ENCODE measurements around the gene TMEM258. TPM values are rescaled to one million over a fixed set of nuclear protein-coding genes. Genes with fewer than 3 reads are reported as not detected.
A peak's percentile ranks its signal among the peaks of the same experiment; 100 is the strongest.

The TMEM258 gene
- total and polyA plus RNA-seq, 2 experiments from 2014 or later = 71.3 to 519 TPM

DNA sequence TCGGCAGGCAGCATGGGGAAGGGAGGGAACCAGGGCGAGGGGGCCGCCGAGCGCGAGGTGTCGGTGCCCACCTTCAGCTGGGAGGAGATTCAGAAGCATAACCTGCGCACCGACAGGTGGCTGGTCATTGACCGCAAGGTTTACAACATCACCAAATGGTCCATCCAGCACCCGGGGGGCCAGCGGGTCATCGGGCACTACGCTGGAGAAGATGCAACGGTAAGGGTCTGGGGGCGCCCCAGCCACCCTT lies 35.9 kb upstream of the TMEM258 start:
- ATAC-seq = no peak
- TF ChIP-seq POLR2AphosphoS5 (IDR thresholded peaks at IDR 0.05; ENCODE audit: low read depth) = no peak; the same call in 1 of the 2 replicates
- TF ChIP-seq, protein P1, sequence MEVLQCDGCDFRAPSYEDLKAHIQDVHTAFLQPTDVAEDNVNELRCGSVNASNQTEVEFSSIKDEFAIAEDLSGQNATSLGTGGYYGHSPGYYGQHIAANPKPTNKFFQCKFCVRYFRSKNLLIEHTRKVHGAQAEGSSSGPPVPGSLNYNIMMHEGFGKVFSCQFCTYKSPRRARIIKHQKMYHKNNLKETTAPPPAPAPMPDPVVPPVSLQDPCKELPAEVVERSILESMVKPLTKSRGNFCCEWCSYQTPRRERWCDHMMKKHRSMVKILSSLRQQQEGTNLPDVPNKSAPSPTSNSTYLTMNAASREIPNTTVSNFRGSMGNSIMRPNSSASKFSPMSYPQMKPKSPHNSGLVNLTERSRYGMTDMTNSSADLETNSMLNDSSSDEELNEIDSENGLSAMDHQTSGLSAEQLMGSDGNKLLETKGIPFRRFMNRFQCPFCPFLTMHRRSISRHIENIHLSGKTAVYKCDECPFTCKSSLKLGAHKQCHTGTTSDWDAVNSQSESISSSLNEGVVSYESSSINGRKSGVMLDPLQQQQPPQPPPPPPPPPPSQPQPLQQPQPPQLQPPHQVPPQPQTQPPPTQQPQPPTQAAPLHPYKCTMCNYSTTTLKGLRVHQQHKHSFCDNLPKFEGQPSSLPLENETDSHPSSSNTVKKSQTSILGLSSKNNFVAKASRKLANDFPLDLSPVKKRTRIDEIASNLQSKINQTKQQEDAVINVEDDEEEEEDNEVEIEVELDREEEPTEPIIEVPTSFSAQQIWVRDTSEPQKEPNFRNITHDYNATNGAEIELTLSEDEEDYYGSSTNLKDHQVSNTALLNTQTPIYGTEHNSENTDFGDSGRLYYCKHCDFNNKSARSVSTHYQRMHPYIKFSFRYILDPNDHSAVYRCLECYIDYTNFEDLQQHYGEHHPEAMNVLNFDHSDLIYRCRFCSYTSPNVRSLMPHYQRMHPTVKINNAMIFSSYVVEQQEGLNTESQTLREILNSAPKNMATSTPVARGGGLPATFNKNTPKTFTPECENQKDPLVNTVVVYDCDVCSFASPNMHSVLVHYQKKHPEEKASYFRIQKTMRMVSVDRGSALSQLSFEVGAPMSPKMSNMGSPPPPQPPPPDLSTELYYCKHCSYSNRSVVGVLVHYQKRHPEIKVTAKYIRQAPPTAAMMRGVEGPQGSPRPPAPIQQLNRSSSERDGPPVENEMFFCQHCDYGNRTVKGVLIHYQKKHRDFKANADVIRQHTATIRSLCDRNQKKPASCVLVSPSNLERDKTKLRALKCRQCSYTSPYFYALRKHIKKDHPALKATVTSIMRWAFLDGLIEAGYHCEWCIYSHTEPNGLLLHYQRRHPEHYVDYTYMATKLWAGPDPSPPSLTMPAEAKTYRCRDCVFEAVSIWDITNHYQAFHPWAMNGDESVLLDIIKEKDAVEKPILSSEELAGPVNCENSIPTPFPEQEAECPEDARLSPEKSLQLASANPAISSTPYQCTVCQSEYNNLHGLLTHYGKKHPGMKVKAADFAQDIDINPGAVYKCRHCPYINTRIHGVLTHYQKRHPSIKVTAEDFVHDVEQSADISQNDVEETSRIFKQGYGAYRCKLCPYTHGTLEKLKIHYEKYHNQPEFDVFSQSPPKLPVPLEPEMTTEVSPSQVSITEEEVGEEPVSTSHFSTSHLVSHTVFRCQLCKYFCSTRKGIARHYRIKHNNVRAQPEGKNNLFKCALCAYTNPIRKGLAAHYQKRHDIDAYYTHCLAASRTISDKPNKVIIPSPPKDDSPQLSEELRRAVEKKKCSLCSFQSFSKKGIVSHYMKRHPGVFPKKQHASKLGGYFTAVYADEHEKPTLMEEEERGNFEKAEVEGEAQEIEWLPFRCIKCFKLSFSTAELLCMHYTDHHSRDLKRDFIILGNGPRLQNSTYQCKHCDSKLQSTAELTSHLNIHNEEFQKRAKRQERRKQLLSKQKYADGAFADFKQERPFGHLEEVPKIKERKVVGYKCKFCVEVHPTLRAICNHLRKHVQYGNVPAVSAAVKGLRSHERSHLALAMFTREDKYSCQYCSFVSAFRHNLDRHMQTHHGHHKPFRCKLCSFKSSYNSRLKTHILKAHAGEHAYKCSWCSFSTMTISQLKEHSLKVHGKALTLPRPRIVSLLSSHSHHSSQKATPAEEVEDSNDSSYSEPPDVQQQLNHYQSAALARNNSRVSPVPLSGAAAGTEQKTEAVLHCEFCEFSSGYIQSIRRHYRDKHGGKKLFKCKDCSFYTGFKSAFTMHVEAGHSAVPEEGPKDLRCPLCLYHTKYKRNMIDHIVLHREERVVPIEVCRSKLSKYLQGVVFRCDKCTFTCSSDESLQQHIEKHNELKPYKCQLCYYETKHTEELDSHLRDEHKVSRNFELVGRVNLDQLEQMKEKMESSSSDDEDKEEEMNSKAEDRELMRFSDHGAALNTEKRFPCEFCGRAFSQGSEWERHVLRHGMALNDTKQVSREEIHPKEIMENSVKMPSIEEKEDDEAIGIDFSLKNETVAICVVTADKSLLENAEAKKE (CRISPR knock-in tag; IDR thresholded peaks at IDR 0.05) = no peak
- TF ChIP-seq CREB1 (CRISPR knock-in tag; IDR thresholded peaks at IDR 0.05; ENCODE audit: low read depth) = no peak
- TF ChIP-seq EZH2 (IDR thresholded peaks at IDR 0.05; ENCODE audit: low read depth, unreplicated experiment) = no peak
- TF ChIP-seq EZH2phosphoT487 (IDR thresholded peaks at IDR 0.05; ENCODE audit: unreplicated experiment) = no peak
- TF ChIP-seq ZNF331 (CRISPR knock-in tag; IDR thresholded peaks at IDR 0.05; ENCODE audit: low read depth) = no peak
- no peak for TF ChIP-seq ZNF114 (CRISPR knock-in tag; IDR thresholded peaks at IDR 0.05)
- TF ChIP-seq STAT1 (IDR thresholded peaks at IDR 0.05; ENCODE audit: unreplicated experiment) = no peak
- H3K36me3 ChIP-seq (ENCODE audit: insufficient read depth) = no peaks in the 10 kb centered on the region; the same call in none of the 2 replicates
- peaks cover 52% of the 10 kb centered on the region for H3K4me1 ChIP-seq (ENCODE audit: insufficient read depth)
- no peak overlapping the region for H2AFZ ChIP-seq
- peak overlapping the region; percentile 95 for H3K27ac Mint-ChIP-seq
- H3K4me3 ChIP-seq = peak overlapping the region; percentile 99
- peaks cover 49% of the 10 kb centered on the region for H3K4me1 Mint-ChIP-seq
- H3K4me2 ChIP-seq = peak overlapping the region; percentile 100
- H3F3A ChIP-seq (replicated peaks; ENCODE audit: low read depth) = peaks cover 43% of the 10 kb centered on the region
- H3K9me2 ChIP-seq (ENCODE audit: insufficient read depth) = no peaks in the 10 kb centered on the region
- DNase-seq (ENCODE audit: low spot score) = no peak
- H3K4me3 Mint-ChIP-seq = peak overlapping the region; percentile 87
- H3K27ac ChIP-seq (ENCODE audit: low read depth) = peak overlapping the region; percentile 99
- H3K27me3 ChIP-seq (ENCODE audit: insufficient read depth) = no peaks in the 10 kb centered on the region
- peaks cover 55% of the 10 kb centered on the region for H3K79me2 ChIP-seq (replicated peaks; ENCODE audit: insufficient read depth)
- peaks cover 36% of the 10 kb centered on the region for H4K20me1 ChIP-seq (replicated peaks; ENCODE audit: insufficient read depth)
- peaks cover 35% of the 10 kb centered on the region for H3K36me3 Mint-ChIP-seq (ENCODE audit: low read depth)
- H3K9me3 Mint-ChIP-seq = peaks cover 3% of the 10 kb centered on the region; the same call in 1 of the 3 replicates
- H3K27me3 Mint-ChIP-seq (ENCODE audit: insufficient read depth, low read depth, poor library complexity) = peaks cover 26% of the 10 kb centered on the region

All from GM23338 (cell line).